Measurements from ENCODE around the gene CCDC148. TPM values are rescaled to one million over a fixed set of nuclear protein-coding genes. Genes with fewer than 3 reads are reported as not detected.

Gene CCDC148
- total and polyA plus RNA-seq, 4 donors = 0.02 to 0.42 (median 0.31) TPM

GRCh38 chr2:158457826-158458616 is 1.5 kb upstream of the CCDC148 start (continued):
- no peak for TF ChIP-seq GABPA (IDR thresholded peaks at IDR 0.05 in 1 of 2, conservative IDR thresholded peaks at IDR 0.05 in 1 of 2)
- peak; percentile 21 for TF ChIP-seq FOXA1 (IDR thresholded peaks at IDR 0.05)
- TF ChIP-seq FOXA2 (IDR thresholded peaks at IDR 0.05) = peak; percentile 46
- no peak for TF ChIP-seq TAF1 (conservative IDR thresholded peaks at IDR 0.05)
- TF ChIP-seq RXRA (IDR thresholded peaks at IDR 0.05) = peak; percentile 67 to 72
- TF ChIP-seq NR2F2 (IDR thresholded peaks at IDR 0.05) = peak; percentile 72
- no peak for TF ChIP-seq EGR1 (IDR thresholded peaks at IDR 0.05; ENCODE audit: low read depth in 2 of 2)

- H3K27me3 ChIP-seq (ENCODE audit: control insufficient read depth in 4 of 4, insufficient read depth in 4 of 4, low read length in 3 of 4) = no peaks in the 10 kb centered on the region
- peak overlapping the region; percentile 92 to 96 for H3K27ac ChIP-seq (ENCODE audit: low read depth in 1 of 2, low read length in 2 of 2)
- H3K36me3 ChIP-seq (ENCODE audit: control insufficient read depth in 4 of 4, insufficient read depth in 3 of 4, low read depth in 1 of 4, low read length in 3 of 4) = no peaks in the 10 kb centered on the region
- H3K4me3 ChIP-seq (ENCODE audit: low read depth in 1 of 3, low read length in 3 of 3) = peak overlapping the region; percentile 74 to 91 (median 79)
- peaks cover 0 to 36% (median 34%) of the 10 kb centered on the region in 4 donors for H3K4me1 ChIP-seq (ENCODE audit: control insufficient read depth in 4 of 4, insufficient read depth in 4 of 4, low read length in 3 of 4)
- peak overlapping the region; percentile 10 to 43 for H3K9ac ChIP-seq (ENCODE audit: low read depth in 1 of 2, low read length in 2 of 2)
- WGBS = under 1% methylated on average over 84 of the region's 84 CpGs
- H3K9me3 ChIP-seq (ENCODE audit: control insufficient read depth in 4 of 4, low read length in 3 of 4) = no peaks in the 10 kb centered on the region
- DNase-seq (ENCODE audit: low spot score) = peak; percentile 60
- TF ChIP-seq NR2F2 (IDR thresholded peaks at IDR 0.05) (no peak), RAD21 (IDR thresholded peaks at IDR 0.05) (peak in 1 of 2 donors; percentile 19)
- TF ChIP-seq, protein P1, sequence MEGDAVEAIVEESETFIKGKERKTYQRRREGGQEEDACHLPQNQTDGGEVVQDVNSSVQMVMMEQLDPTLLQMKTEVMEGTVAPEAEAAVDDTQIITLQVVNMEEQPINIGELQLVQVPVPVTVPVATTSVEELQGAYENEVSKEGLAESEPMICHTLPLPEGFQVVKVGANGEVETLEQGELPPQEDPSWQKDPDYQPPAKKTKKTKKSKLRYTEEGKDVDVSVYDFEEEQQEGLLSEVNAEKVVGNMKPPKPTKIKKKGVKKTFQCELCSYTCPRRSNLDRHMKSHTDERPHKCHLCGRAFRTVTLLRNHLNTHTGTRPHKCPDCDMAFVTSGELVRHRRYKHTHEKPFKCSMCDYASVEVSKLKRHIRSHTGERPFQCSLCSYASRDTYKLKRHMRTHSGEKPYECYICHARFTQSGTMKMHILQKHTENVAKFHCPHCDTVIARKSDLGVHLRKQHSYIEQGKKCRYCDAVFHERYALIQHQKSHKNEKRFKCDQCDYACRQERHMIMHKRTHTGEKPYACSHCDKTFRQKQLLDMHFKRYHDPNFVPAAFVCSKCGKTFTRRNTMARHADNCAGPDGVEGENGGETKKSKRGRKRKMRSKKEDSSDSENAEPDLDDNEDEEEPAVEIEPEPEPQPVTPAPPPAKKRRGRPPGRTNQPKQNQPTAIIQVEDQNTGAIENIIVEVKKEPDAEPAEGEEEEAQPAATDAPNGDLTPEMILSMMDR (IDR thresholded peaks at IDR 0.05; ENCODE audit: low read depth, low read length, missing input control) = peak; percentile 0
These were observed 706 bp upstream of the CCDC148 start for GRCh38 chr2:158457092-158457825.

GRCh38 chr2:158443606-158444005 is 12.9 kb downstream of the CCDC148 start:
- Histone ChIP-seq H3K27me3 (ENCODE audit: control insufficient read depth in 4 of 4, insufficient read depth in 4 of 4, low read length in 3 of 4) (no peaks in the 10 kb centered on the region), H3K36me3 (ENCODE audit: control insufficient read depth in 4 of 4, insufficient read depth in 3 of 4, low read depth in 1 of 4, low read length in 3 of 4) (no peaks in the 10 kb centered on the region)
- WGBS = 93% methylated on average over 1 of the region's 1 CpG

More at GRCh38 chr2:158443606-158444005, 12.9 kb downstream of the CCDC148 start:
- no peaks in the 10 kb centered on the region for H3K4me1 ChIP-seq (ENCODE audit: control insufficient read depth in 4 of 4, insufficient read depth in 4 of 4, low read length in 3 of 4)
- H3K9me3 ChIP-seq (ENCODE audit: control insufficient read depth in 4 of 4, low read length in 3 of 4) = no peaks in the 10 kb centered on the region
- no peak for TF ChIP-seq GABPA (IDR thresholded peaks at IDR 0.05 in 1 of 2, conservative IDR thresholded peaks at IDR 0.05 in 1 of 2)
- TF ChIP-seq FOXA2 (IDR thresholded peaks at IDR 0.05) = no peak
- no peak for TF ChIP-seq HNF4G (IDR thresholded peaks at IDR 0.05)
- TF ChIP-seq EGR1 (IDR thresholded peaks at IDR 0.05; ENCODE audit: low read depth in 2 of 2) = no peak
- no peak for TF ChIP-seq NR2F2 (IDR thresholded peaks at IDR 0.05)
- no peak for TF ChIP-seq HNF4A (conservative IDR thresholded peaks at IDR 0.05)
- TF ChIP-seq, protein P2, sequence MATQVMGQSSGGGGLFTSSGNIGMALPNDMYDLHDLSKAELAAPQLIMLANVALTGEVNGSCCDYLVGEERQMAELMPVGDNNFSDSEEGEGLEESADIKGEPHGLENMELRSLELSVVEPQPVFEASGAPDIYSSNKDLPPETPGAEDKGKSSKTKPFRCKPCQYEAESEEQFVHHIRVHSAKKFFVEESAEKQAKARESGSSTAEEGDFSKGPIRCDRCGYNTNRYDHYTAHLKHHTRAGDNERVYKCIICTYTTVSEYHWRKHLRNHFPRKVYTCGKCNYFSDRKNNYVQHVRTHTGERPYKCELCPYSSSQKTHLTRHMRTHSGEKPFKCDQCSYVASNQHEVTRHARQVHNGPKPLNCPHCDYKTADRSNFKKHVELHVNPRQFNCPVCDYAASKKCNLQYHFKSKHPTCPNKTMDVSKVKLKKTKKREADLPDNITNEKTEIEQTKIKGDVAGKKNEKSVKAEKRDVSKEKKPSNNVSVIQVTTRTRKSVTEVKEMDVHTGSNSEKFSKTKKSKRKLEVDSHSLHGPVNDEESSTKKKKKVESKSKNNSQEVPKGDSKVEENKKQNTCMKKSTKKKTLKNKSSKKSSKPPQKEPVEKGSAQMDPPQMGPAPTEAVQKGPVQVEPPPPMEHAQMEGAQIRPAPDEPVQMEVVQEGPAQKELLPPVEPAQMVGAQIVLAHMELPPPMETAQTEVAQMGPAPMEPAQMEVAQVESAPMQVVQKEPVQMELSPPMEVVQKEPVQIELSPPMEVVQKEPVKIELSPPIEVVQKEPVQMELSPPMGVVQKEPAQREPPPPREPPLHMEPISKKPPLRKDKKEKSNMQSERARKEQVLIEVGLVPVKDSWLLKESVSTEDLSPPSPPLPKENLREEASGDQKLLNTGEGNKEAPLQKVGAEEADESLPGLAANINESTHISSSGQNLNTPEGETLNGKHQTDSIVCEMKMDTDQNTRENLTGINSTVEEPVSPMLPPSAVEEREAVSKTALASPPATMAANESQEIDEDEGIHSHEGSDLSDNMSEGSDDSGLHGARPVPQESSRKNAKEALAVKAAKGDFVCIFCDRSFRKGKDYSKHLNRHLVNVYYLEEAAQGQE (IDR thresholded peaks at IDR 0.05) = no peak
- no peak for TF ChIP-seq RAD21 (IDR thresholded peaks at IDR 0.05)
- no peak for TF ChIP-seq JUND (IDR thresholded peaks at IDR 0.05)
- TF ChIP-seq, protein P3, sequence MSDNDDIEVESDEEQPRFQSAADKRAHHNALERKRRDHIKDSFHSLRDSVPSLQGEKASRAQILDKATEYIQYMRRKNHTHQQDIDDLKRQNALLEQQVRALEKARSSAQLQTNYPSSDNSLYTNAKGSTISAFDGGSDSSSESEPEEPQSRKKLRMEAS (IDR thresholded peaks at IDR 0.05) = no peak
- TF ChIP-seq FOXA1 (IDR thresholded peaks at IDR 0.05) = no peak
- no peak for TF ChIP-seq TAF1 (conservative IDR thresholded peaks at IDR 0.05)
- TF ChIP-seq, protein P1 (IDR thresholded peaks at IDR 0.05; ENCODE audit: low read depth, low read length, missing input control) = no peak
- TF ChIP-seq RXRA (IDR thresholded peaks at IDR 0.05) = no peak
- TF ChIP-seq, protein P4, sequence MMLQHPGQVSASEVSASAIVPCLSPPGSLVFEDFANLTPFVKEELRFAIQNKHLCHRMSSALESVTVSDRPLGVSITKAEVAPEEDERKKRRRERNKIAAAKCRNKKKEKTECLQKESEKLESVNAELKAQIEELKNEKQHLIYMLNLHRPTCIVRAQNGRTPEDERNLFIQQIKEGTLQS (IDR thresholded peaks at IDR 0.05) = no peak
- TF ChIP-seq SP1 (IDR thresholded peaks at IDR 0.05) = no peak
- no peak for TF ChIP-seq YY1 (IDR thresholded peaks at IDR 0.05)
- no peak overlapping the region for H3K4me3 ChIP-seq (ENCODE audit: low read depth in 1 of 3, low read length in 3 of 3)
- no peak overlapping the region for H3K9ac ChIP-seq (ENCODE audit: low read depth in 1 of 2, low read length in 2 of 2)
- no peak for DNase-seq (ENCODE audit: low spot score)
- H3K27ac ChIP-seq (ENCODE audit: low read depth in 1 of 2, low read length in 2 of 2) = no peak overlapping the region
